OCI-LY3 (cell line): ENCODE measurements around the gene OR13H1.

Experiments
- EZH2phosphoT487 ChIP-seq: fragments of 200-600 bp; shearing (Covaris generic); IDR thresholded peaks from 2 replicates; pipeline ENCODE4 v1.6.1; 2018; ENCODE audit warnings: antibody characterized with exemption, mixed run types, low read depth
- TF ChIP-seq, protein P1 (sequence below): fragments of 200-600, 300-600 bp; sonication (generic); IDR thresholded peaks from 2 replicates; pipeline ENCODE4 v1.5.1; 2014; ENCODE audit warnings: antibody characterized with exemption, low read length, low read depth

GRCh38 chrX:131544218-131544617 lies 344 bp downstream of the OR13H1 start:
- TF ChIP-seq, protein P1, sequence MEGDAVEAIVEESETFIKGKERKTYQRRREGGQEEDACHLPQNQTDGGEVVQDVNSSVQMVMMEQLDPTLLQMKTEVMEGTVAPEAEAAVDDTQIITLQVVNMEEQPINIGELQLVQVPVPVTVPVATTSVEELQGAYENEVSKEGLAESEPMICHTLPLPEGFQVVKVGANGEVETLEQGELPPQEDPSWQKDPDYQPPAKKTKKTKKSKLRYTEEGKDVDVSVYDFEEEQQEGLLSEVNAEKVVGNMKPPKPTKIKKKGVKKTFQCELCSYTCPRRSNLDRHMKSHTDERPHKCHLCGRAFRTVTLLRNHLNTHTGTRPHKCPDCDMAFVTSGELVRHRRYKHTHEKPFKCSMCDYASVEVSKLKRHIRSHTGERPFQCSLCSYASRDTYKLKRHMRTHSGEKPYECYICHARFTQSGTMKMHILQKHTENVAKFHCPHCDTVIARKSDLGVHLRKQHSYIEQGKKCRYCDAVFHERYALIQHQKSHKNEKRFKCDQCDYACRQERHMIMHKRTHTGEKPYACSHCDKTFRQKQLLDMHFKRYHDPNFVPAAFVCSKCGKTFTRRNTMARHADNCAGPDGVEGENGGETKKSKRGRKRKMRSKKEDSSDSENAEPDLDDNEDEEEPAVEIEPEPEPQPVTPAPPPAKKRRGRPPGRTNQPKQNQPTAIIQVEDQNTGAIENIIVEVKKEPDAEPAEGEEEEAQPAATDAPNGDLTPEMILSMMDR = no peak
- TF ChIP-seq EZH2phosphoT487 = no peak
